Testis (tissue), 3 donors: ENCODE data around the gene PRMT9. TPM values are rescaled to one million over a fixed set of nuclear protein-coding genes. Genes with fewer than 3 reads are reported as not detected.

Experiments used
- DNase-seq: peaks from one replicate; pipeline ENCODE4 v3.0.0-alpha.2; 2019
- H3K27ac ChIP-seq, 2 donors: fragments of 200-600 bp; sonication (generic); one replicate each; pipeline ENCODE4 v1.5.1; 2019
- H3K27me3 ChIP-seq: fragments of 200-600 bp; sonication (generic); one replicate; pipeline ENCODE4 v1.5.1; 2019
- H3K36me3 ChIP-seq: fragments of 200-600 bp; sonication (generic); one replicate; pipeline ENCODE4 v1.5.1; 2017; ENCODE audit warnings: low read depth; ENCODE audit errors: missing control alignments
- H3K4me1 ChIP-seq: fragments of 200-600 bp; sonication (generic); one replicate; pipeline ENCODE4 v1.5.1; 2019
- H3K4me3 ChIP-seq, 2 donors: fragments of 200-600 bp; sonication (generic); one replicate each; pipeline ENCODE4 v1.5.1; 2017 to 2019
- H3K9me3 ChIP-seq: fragments of 200-600 bp; sonication (generic); one replicate; pipeline ENCODE4 v1.5.1; 2017
- POLR2A ChIP-seq: fragments of 450-650 bp; IDR thresholded peaks from one replicate; pipeline ENCODE4 v1.6.1; 2017; ENCODE audit warnings: antibody characterized with exemption, mild to moderate bottlenecking, moderate library complexity
- WGBS, 2 donors: methylation state at CpG; one replicate each; pipeline ENCODE4 v1.1.5; 2018; 5-methylcytosine and 5-hydroxymethylcytosine counted together
- intact Hi-C: fragments of 100-400 bp; cut with DNase I; formaldehyde crosslinking; loops from one replicate; pipeline ENCODE4 v1.15.1; 2023; ENCODE audit warnings: low total_unique reads
- polyA plus RNA-seq: library from polyadenylated mRNA; stranded (reverse); fragments of 350-450 nt; fragmentation: Illumina TruSeq; extraction: RNeasy Lipid Tissue Mini Kit (QIAGEN cat#74804); gene quantifications from one replicate; pipeline ENCODE4 v1.2.3, GENCODE V29; 2014; ENCODE audit warnings: low read depth, low replicate concordance; ENCODE audit not compliant: insufficient read depth
- total RNA-seq, 2 donors: library from RNA; depleted of rRNA; stranded (reverse); fragments of >200 nt; gene quantifications; one replicate each; pipeline ENCODE4 v1.2.3, GENCODE V29; 2016
- TF ChIP-seq, protein P1 (sequence below), 3 experiments: fragments of 450-650 bp in 2 of 3; fragments of 200-600 bp in 1 of 3; sonication (generic) in 1 of 3; IDR thresholded peaks; one replicate each; pipeline ENCODE4 v1.5.1; 2016 to 2019; ENCODE audit warnings: antibody characterized with exemption in 3 of 3, mild to moderate bottlenecking in 2 of 3, moderate library complexity in 1 of 3

The PRMT9 gene
- total and polyA plus RNA-seq, 3 donors from 2014 or later = 22.7 to 27.5 (median 24.6) TPM

DNA sequence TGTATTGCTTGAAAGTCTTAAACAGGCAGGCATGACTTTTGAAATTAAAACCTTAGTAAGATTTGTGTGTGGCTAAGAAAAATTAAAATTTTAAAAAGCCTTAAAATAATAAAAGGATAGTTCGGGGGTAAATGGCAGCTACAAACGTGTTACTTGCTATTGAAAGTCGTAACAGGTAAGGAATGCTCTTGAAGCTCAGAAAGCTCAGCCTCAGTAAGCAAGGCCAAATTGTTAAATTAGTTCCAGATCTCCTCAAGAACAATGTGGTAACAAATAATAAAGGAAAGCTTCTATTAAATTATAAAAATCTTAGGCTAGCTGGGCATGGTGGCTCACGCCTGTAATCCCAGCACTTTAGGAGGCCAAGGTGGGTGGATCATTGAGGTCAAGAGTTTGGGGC lies 25.5 kb downstream of the PRMT9 start:
- no peaks in the 10 kb centered on the region for H3K36me3 ChIP-seq

DNA sequence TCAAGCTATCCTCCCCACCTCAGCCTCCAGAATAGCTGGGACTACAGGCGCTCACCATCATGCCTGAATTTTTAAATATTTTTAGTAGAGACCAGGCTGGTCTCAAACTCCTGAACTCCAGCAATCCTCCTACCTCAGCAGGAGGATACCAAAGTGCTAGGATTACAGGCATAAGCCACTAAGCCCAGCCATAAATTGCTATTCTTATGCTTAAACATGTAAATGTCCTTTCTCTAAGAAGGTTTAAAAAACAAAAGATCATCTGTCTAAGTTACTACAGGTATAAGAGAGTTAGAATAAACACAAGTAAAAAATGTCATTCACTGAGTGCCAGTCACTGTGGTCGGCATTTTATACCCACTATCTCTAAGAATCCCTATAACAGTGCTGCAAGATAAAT lies 28.3 kb downstream of the PRMT9 start:
- 96% methylated on average over 2 of the region's 2 CpGs for WGBS, 2 donors
- H3K4me1 ChIP-seq = no peaks in the 10 kb centered on the region
- intact Hi-C loops = no loop called here
- H3K9me3 ChIP-seq = no peaks in the 10 kb centered on the region
- no peaks in the 10 kb centered on the region for H3K27me3 ChIP-seq
- no peak overlapping the region for H3K4me3 ChIP-seq
- TF ChIP-seq, protein P1, sequence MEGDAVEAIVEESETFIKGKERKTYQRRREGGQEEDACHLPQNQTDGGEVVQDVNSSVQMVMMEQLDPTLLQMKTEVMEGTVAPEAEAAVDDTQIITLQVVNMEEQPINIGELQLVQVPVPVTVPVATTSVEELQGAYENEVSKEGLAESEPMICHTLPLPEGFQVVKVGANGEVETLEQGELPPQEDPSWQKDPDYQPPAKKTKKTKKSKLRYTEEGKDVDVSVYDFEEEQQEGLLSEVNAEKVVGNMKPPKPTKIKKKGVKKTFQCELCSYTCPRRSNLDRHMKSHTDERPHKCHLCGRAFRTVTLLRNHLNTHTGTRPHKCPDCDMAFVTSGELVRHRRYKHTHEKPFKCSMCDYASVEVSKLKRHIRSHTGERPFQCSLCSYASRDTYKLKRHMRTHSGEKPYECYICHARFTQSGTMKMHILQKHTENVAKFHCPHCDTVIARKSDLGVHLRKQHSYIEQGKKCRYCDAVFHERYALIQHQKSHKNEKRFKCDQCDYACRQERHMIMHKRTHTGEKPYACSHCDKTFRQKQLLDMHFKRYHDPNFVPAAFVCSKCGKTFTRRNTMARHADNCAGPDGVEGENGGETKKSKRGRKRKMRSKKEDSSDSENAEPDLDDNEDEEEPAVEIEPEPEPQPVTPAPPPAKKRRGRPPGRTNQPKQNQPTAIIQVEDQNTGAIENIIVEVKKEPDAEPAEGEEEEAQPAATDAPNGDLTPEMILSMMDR (IDR thresholded peaks at IDR 0.05) = no peak
- no peak for TF ChIP-seq POLR2A
- H3K27ac ChIP-seq = no peak overlapping the region
- DNase-seq = no peak
- no peaks in the 10 kb centered on the region for H3K36me3 ChIP-seq

More for the DNA sequence above, 25.5 kb downstream of the PRMT9 start:
- Histone ChIP-seq H3K4me3 (no peak overlapping the region), H3K27me3 (no peaks in the 10 kb centered on the region), H3K27ac (no peak overlapping the region), H3K4me1 (no peaks in the 10 kb centered on the region), H3K9me3 (no peaks in the 10 kb centered on the region)
- TF ChIP-seq POLR2A = no peak
- TF ChIP-seq, protein P1 (IDR thresholded peaks at IDR 0.05) = no peak
- intact Hi-C loops = no loop called here
- 89% methylated on average over 4 of the region's 4 CpGs for WGBS, 2 donors
- DNase-seq = no peak

DNA sequence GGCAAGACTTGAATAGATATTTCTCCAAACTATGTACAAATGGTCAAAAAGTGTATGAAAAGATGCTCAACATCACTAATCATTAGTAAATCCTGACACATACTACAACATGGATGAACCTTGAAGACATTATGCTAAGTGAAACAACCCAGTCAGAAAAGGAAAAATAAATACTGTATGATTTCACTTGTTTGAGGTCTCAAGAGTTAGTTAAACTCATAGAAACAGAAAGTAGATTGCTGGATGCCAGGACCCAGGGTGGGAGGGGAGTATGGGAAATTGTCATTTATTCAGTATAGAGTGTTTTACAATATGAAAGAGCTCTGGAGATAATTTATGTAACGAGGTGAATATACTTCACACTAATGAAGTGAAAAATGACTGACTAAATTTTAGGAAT lies 32.4 kb downstream of the PRMT9 start:
- DNase-seq = no peak
- intact Hi-C loops = no loop called here
- no peaks in the 10 kb centered on the region for H3K27me3 ChIP-seq
- H3K9me3 ChIP-seq = no peaks in the 10 kb centered on the region
- H3K27ac ChIP-seq = no peak overlapping the region
- H3K4me1 ChIP-seq = no peaks in the 10 kb centered on the region
- TF ChIP-seq, protein P1 (IDR thresholded peaks at IDR 0.05) = no peak
- TF ChIP-seq POLR2A = no peak
- H3K4me3 ChIP-seq = no peak overlapping the region
- WGBS, 2 donors = 95 to 96% methylated on average over 1 of the region's 1 CpG
- no peaks in the 10 kb centered on the region for H3K36me3 ChIP-seq

DNA sequence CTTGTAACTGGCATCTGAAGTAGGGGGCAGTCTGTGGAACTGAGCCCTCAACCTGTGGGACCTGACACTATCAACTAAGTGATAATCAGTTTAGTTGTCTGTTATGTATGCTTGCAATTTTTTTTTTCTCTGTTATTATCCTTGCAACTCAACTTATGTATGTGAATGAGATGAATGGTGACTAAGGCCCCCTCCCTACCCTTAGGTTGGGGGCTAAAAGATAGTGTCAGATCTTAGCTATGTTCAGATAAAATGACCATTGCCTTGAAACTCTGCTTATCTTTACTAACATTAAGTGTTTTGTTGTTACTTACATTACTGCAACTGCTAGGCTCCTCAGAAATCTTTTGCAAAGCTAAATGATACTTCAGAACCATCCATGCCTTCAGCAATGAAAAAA lies 35.3 kb downstream of the PRMT9 start:
- DNase-seq = no peak
- Histone ChIP-seq H3K27me3 (no peaks in the 10 kb centered on the region), H3K4me1 (no peaks in the 10 kb centered on the region), H3K36me3 (no peaks in the 10 kb centered on the region), H3K27ac (no peak overlapping the region), H3K9me3 (no peaks in the 10 kb centered on the region), H3K4me3 (no peak overlapping the region)
- intact Hi-C loops = no loop called here
- no peak for TF ChIP-seq POLR2A
- TF ChIP-seq, protein P1 (IDR thresholded peaks at IDR 0.05) = no peak

DNA sequence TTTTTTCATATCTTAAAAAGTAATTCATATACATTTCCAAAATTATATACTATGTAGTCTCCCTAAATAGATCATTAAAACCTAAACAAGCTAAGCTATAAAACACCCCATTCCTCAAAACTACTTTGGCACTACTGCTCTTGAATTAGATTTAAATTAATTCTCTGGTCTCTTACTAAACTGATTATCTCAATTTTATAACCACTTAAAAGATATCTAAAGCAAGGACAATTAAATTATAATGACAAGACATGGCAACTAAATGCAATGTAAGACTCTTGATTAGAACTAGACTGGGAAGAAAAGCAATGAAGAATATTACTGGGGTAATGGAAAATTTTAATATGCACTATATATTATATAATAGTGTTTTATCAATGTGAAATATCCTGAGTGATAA lies 38.9 kb downstream of the PRMT9 start:
- Histone ChIP-seq H3K36me3 (no peaks in the 10 kb centered on the region), H3K4me3 (no peak overlapping the region), H3K4me1 (no peaks in the 10 kb centered on the region), H3K27ac (no peak overlapping the region), H3K27me3 (no peaks in the 10 kb centered on the region), H3K9me3 (no peaks in the 10 kb centered on the region)
- intact Hi-C loops = no loop called here
- DNase-seq = no peak
- TF ChIP-seq POLR2A = no peak
- TF ChIP-seq, protein P1 (IDR thresholded peaks at IDR 0.05) = no peak
